HEK293 (cell line): ENCODE data around the gene INAVA.
A peak's percentile ranks its signal among the peaks of the same experiment; 100 is the strongest.

ENCODE experiments used
- CTCF ChIA-PET: fragments of 350-600 bp; formaldehyde crosslinking; extraction: SDS; loops from one replicate; lab custom pipeline; 2021; ENCODE audit warnings: antibody characterized with exemption; lab: Yijun Ruan, JAX
- POLR2A ChIA-PET: fragments of 300-600 bp; formaldehyde crosslinking; extraction: SDS; loops from one replicate; lab custom pipeline; 2020; ENCODE audit warnings: antibody characterized with exemption, inconsistent platforms; lab: Yijun Ruan, JAX
- H3K27ac ChIP-seq: fragments of 200-500 bp; sonication (Bioruptor generic); 2 replicates; pipeline ENCODE4 v1.5.1; 2014; ENCODE audit warnings: low read depth, low read length, control low read depth, inconsistent platforms; ENCODE audit errors: extremely low read depth
- H3K36me3 ChIP-seq, 2 experiments: fragments of 200-500 bp in 1 of 2; sonication (Bioruptor generic) in 1 of 2; 1 replicate in 1 of 2; 2 replicates in 1 of 2; pipeline ENCODE4 v1.5.1; 2014 to 2017; ENCODE audit warnings: inconsistent platforms in 2 of 2, low read length in 2 of 2; ENCODE audit not compliant: control insufficient read depth in 2 of 2, insufficient read depth in 1 of 2
- H3K4me1 ChIP-seq: fragments of 200-500 bp; sonication (Bioruptor generic); 2 replicates; pipeline ENCODE4 v1.5.1; 2014; ENCODE audit warnings: mild to moderate bottlenecking, low read length, inconsistent platforms; ENCODE audit not compliant: control insufficient read depth, insufficient read depth
- H3K4me3 ChIP-seq: 2 replicates; pipeline ENCODE4 v1.5.1; 2011; ENCODE audit warnings: low read depth, mild to moderate bottlenecking, control low read depth, low read length, moderate library complexity
- H3K9me3 ChIP-seq: fragments of 200-500 bp; sonication (Bioruptor generic); 2 replicates; pipeline ENCODE4 v1.5.1; 2014; ENCODE audit warnings: low read depth, low read length, inconsistent platforms; ENCODE audit not compliant: control insufficient read depth, insufficient read depth
- BCL11B ChIP-seq: fragments of 450-650 bp; formaldehyde crosslinking; IDR thresholded peaks from 2 replicates; pipeline ENCODE4 v1.5.1; 2016; ENCODE audit warnings: low read depth, missing biosample characterization, missing genetic modification characterization
- EGR2 ChIP-seq: fragments of 450-650 bp; formaldehyde crosslinking; IDR thresholded peaks from 2 replicates; pipeline ENCODE4 v1.5.1; 2016; ENCODE audit warnings: low read depth, missing biosample characterization, missing genetic modification characterization
- GLIS1 ChIP-seq: fragments of 450-650 bp; formaldehyde crosslinking; IDR thresholded peaks from 2 replicates; pipeline ENCODE4 v1.5.1; 2016; ENCODE audit warnings: missing biosample characterization, missing genetic modification characterization
- KLF7 ChIP-seq: fragments of 450-650 bp; formaldehyde crosslinking; IDR thresholded peaks from 2 replicates; pipeline ENCODE4 v1.5.1; 2016; ENCODE audit warnings: missing biosample characterization, missing genetic modification characterization, borderline replicate concordance
- KLF9 ChIP-seq: fragments of 450-650 bp; formaldehyde crosslinking; IDR thresholded peaks from 2 replicates; pipeline ENCODE4 v1.5.1; 2016; ENCODE audit warnings: missing biosample characterization, missing genetic modification characterization, low read depth
- OSR2 ChIP-seq: fragments of 450-650 bp; formaldehyde crosslinking; IDR thresholded peaks from 2 replicates; pipeline ENCODE4 v1.5.1; 2016; ENCODE audit warnings: missing biosample characterization, missing genetic modification characterization
- SCRT2 ChIP-seq: fragments of 450-650 bp; formaldehyde crosslinking; IDR thresholded peaks from 2 replicates; pipeline ENCODE4 v1.5.1; 2016; ENCODE audit warnings: missing biosample characterization, missing genetic modification characterization
- SP3 ChIP-seq: fragments of 450-650 bp; formaldehyde crosslinking; IDR thresholded peaks from 2 replicates; pipeline ENCODE4 v1.5.1; 2016; ENCODE audit warnings: missing biosample characterization, missing genetic modification characterization
- WT1 ChIP-seq: fragments of 450-650 bp; formaldehyde crosslinking; IDR thresholded peaks from 2 replicates; pipeline ENCODE4 v1.5.1; 2016; ENCODE audit warnings: missing biosample characterization, missing genetic modification characterization
- YY1 ChIP-seq: fragments of 450-650 bp; formaldehyde crosslinking; IDR thresholded peaks from 2 replicates; pipeline ENCODE4 v1.5.1; 2018; ENCODE audit warnings: missing biosample characterization, missing genetic modification characterization
- ZBTB11 ChIP-seq: fragments of 450-650 bp; formaldehyde crosslinking; conservative IDR thresholded peaks from 2 replicates; pipeline ENCODE4 v1.5.1; 2016; ENCODE audit warnings: low read depth, missing biosample characterization, missing genetic modification characterization
- ZBTB7A ChIP-seq: fragments of 450-650 bp; formaldehyde crosslinking; IDR thresholded peaks from 2 replicates; pipeline ENCODE4 v1.5.1; 2016; ENCODE audit warnings: low read depth, missing biosample characterization, missing genetic modification characterization
- ZBTB8A ChIP-seq: fragments of 450-650 bp; formaldehyde crosslinking; IDR thresholded peaks from 2 replicates; pipeline ENCODE4 v1.5.1; 2016; ENCODE audit warnings: missing biosample characterization, missing genetic modification characterization
- ZFHX2 ChIP-seq: fragments of 450-650 bp; formaldehyde crosslinking; conservative IDR thresholded peaks from 2 replicates; pipeline ENCODE4 v1.5.1; 2016; ENCODE audit warnings: missing biosample characterization, missing genetic modification characterization
- ZIC2 ChIP-seq: fragments of 450-650 bp; formaldehyde crosslinking; IDR thresholded peaks from 2 replicates; pipeline ENCODE4 v1.5.1; 2016; ENCODE audit warnings: missing biosample characterization, missing genetic modification characterization
- ZNF155 ChIP-seq: fragments of 450-650 bp; formaldehyde crosslinking; IDR thresholded peaks from 2 replicates; pipeline ENCODE4 v1.5.1; 2016; ENCODE audit warnings: missing biosample characterization, missing genetic modification characterization
- ZNF169 ChIP-seq: fragments of 450-650 bp; formaldehyde crosslinking; IDR thresholded peaks from 2 replicates; pipeline ENCODE4 v1.5.1; 2016; ENCODE audit warnings: missing biosample characterization, missing genetic modification characterization
- ZNF48 ChIP-seq: fragments of 450-650 bp; formaldehyde crosslinking; IDR thresholded peaks from 2 replicates; pipeline ENCODE4 v1.5.1; 2016; ENCODE audit warnings: missing biosample characterization, missing genetic modification characterization
- ZNF521 ChIP-seq: fragments of 450-650 bp; formaldehyde crosslinking; IDR thresholded peaks from 2 replicates; pipeline ENCODE4 v1.5.1; 2017; ENCODE audit warnings: missing biosample characterization, mild to moderate bottlenecking, missing genetic modification characterization
- ZNF561 ChIP-seq: fragments of 450-650 bp; IDR thresholded peaks from 2 replicates; pipeline ENCODE4 v1.5.1; 2018; ENCODE audit warnings: missing biosample characterization, missing genetic modification characterization, borderline replicate concordance
- ZNF596 ChIP-seq: fragments of 450-650 bp; IDR thresholded peaks from 2 replicates; pipeline ENCODE4 v1.5.0; 2018; ENCODE audit warnings: missing biosample characterization, mild to moderate bottlenecking, missing genetic modification characterization, moderate library complexity
- ZNF600 ChIP-seq: fragments of 450-650 bp; formaldehyde crosslinking; IDR thresholded peaks from 2 replicates; pipeline ENCODE4 v1.5.1; 2016; ENCODE audit warnings: missing biosample characterization, missing genetic modification characterization
- ZNF792 ChIP-seq: fragments of 450-650 bp; formaldehyde crosslinking; IDR thresholded peaks from 2 replicates; pipeline ENCODE4 v1.5.1; 2016; ENCODE audit warnings: missing biosample characterization, missing genetic modification characterization

INAVA gene

GRCh38 chr1:200890818-200891773, 3.6 kb upstream of the INAVA start (continued):
- TF ChIP-seq ZBTB7A (tag by site-specific recombination) (peak; percentile 41; the same call in 1 of the 2 replicates), ZBTB11 (tag by site-specific recombination) (no peak), ZNF792 (tag by site-specific recombination) (peak; percentile 98)
- TF ChIP-seq, all 188 proteins: peak for 43

DNA sequence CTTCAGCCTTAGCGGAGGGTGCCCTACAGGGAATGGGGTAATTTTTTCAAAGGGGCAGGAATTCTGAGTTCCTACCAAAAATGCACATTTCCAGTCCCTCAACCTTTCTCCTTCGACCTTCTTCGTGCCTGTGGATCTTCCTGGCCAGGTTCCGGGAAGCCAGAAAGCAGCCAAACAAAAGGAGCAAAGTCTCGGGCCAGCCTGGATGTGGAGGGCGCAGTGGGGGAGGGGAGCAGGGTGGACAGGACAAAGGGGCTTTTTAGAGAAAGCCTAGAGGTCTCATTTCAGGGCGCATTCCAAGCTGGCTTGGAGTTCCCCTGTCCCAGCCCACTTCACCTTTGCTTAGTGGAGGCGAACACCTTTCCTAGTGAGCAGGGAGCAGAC, 2.9 kb upstream of the INAVA start:
- Histone ChIP-seq H3K4me1 (peaks cover 4% of the 10 kb centered on the region; the same call in 1 of the 2 replicates), H3K9me3 (no peaks in the 10 kb centered on the region), H3K36me3 (no peaks in the 10 kb centered on the region), H3K27ac (no peak overlapping the region; the same call in 1 of the 2 replicates), H3K4me3 (peak overlapping the region; percentile 59)
- ChIA-PET POLR2A (no interaction called here), CTCF (interaction anchor here (0.8 to 1.5 kb wide), 2 partner anchors 19 to 27 kb away, joined by 3 read pairs; no protein-coding TSS in a partner anchor)
- TF ChIP-seq ZFHX2 (tag by site-specific recombination) (no peak), KLF7 (no peak), SCRT2 (tag by site-specific recombination) (no peak), ZNF600 (tag by site-specific recombination) (no peak), ZNF561 (tag by site-specific recombination) (no peak), EGR2 (tag by site-specific recombination) (no peak), ZNF169 (no peak), ZNF155 (tag by site-specific recombination) (no peak), YY1 (tag by site-specific recombination) (no peak), BCL11B (tag by site-specific recombination) (no peak), SP3 (no peak), KLF9 (tag by site-specific recombination) (no peak), ZNF596 (tag by site-specific recombination) (no peak), WT1 (no peak), ZNF48 (no peak)

GRCh38 chr1:200892546-200892945, 2.2 kb upstream of the INAVA start:
- Histone ChIP-seq H3K4me3 (no peak overlapping the region), H3K4me1 (peaks cover 4% of the 10 kb centered on the region; the same call in 1 of the 2 replicates), H3K36me3 (no peaks in the 10 kb centered on the region), H3K9me3 (no peaks in the 10 kb centered on the region), H3K27ac (no peak overlapping the region)
- no peak for TF ChIP-seq OSR2 (tag by site-specific recombination)
- no peak for TF ChIP-seq ZBTB8A (tag by site-specific recombination)
- TF ChIP-seq ZIC2 (tag by site-specific recombination) = peak; percentile 35; the same call in 1 of the 2 replicates
- no peak for TF ChIP-seq ZNF521 (tag by site-specific recombination)
- peak; percentile 25; the same call in 1 of the 2 replicates for TF ChIP-seq GLIS1 (tag by site-specific recombination)
- ChIA-PET CTCF (no interaction called here), POLR2A (no interaction called here)
